Smooth muscle cell of the brain vasculature (primary cell): ENCODE measurements around the gene ZBTB38.

Experiments
- DNase-seq: peaks from one replicate; pipeline ENCODE4 v3.0.0-alpha.2; 2012; ENCODE audit warnings: low read depth, low spot score

Gene ZBTB38

DNA sequence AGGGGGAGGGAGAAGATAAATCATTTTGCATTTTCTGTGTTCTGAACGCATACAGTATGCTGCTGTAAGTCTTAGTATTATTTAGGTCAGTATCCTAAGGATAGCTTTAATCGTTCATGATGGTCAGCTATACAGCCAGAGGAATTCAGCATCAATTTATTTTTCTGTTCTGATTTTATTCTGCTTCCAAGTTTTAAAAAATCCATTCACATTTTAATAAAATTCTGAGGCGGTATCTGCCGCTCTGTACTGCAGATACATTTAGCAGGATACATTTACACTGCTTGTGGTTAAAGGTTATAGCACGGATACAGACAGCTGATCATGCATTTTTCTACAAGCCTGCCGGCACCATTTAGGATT is 17.8 kb downstream of the ZBTB38 start:
- no peak for DNase-seq

- DNase-seq, result no peak
Measured at GRCh38 chr3:141386611-141387111, 18.4 kb downstream of the ZBTB38 start.

DNA sequence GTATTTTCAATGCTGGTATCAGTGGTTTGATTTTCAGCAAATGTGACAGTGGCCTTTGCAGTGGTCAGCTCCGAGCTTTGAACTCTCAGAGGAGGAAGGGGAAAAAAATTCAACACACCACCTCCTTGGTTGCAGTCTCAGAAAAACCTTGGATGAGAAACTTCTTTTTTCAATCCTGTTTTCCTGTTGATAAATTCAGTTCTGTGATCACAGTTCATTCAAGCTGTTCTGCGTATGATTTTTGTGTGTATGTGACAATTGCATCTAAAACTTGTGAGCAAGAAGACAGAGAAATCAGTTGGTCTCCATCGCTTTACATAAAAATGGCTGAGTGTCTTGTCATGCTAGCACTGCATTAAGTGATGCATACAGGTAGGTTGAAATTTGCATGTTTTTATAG is 19.2 kb downstream of the ZBTB38 start:
- no peak for DNase-seq

DNA sequence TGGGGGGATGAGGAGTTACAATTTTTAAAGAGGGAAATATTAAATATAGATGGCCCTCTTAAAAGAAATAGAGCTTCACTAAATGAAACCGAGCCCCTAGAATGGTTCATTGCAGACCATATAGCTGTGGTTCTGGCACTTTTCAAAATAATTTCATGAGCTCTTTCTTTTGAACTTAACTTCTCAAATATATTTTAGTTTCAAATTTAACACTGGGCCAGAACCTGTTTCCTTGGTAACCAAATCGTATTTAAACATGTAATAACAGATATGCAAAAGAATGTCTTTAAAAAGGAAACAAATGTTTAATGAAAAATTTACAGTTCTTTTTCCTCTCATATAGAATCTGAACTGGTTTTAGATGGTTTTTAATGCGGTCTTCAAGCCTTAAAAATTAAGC is 20.1 kb downstream of the ZBTB38 start:
- no peak for DNase-seq

DNA sequence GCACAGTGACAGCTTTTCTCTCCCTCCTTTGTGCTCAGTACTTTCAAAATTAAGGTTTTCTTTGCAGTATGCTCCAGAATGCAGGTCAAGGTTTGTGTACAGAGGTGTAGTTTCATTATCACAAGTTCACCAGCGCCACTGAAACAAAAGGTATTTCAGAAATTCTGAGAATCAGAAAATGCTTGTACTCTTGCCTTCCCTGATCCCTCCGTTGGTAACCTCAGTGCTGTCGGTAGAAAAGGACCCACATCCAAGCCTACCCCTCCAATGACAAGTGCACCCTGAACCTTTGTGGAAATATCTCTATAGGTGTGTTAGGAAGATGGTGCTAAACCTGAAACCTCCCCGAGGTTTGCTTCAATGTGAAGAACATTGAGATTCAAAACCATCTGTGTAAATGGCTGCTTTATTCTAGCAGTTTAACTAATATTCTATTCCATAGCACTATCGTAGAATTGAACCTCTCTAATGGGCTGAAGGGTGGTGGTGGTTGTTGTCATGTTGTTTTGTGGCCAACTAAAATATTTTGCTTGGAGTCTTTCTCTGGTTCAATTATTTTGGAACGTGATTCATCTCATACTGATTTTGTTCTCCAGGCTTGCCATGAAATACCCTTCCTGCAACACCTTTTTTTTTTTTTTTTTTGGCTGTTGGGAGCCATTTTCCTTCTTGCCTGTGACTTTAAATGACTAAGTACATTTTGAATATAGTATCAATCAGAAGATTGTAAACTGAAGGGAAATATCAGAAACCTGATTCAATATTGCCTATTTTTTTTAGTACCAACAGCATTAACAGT is 20.7 kb downstream of the ZBTB38 start:
- DNase-seq, result no peak

- no peak for DNase-seq
Measured at GRCh38 chr3:141389703-141390102, 21.4 kb downstream of the ZBTB38 start.

DNA sequence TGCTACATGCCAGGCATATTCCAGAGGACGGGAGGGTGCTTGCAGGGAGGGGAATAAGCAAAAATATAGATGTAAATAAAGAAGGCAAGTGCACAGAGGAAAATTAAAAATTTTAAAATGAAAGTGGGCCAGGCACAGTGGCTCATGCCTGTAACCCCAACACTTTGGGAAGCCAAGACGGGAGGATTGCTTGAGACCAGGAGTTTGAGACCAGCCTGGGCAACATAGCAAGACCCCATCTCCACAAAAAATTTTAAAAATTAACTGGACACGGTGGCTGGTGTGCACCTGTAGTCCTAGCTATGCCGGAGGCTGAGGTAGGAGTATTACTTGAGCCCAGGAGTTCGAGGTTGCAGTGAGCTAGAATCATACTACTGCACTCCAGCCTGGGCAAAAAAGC is 22.4 kb downstream of the ZBTB38 start:
- no peak for DNase-seq

DNA sequence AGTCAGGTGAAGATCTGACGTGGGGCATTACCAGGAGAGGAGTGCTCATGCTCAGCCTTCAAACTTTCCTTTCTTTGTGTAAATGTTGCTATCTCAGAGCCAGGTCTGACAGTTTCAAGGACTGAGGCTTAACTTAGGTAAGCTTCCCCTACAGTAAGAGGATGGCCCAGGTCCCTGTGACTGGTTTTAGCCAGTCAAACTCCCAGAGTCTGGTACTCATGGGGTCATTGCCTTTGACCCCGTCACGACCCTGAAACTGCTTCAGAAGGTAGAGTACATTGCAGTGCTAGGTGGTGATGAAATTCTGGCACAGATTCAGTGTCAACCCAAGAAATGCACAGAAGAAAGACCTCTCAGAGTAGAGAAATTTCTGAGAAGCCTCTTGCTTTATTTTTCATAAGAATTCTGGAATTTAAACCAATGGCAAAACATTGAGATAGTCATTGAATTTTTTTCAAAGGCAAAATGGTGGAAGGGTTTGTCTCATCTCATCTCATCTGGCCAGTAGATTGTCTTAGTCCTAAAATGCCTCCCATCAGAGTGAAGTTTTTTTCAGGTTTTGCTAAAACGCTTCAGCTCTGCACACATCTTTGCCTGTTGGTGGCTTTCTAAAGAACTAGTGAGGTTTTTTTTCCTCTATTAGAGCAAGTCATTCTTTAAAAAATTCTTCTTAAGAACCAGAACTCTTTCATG is 23.1 kb downstream of the ZBTB38 start:
- DNase-seq, result no peak

- DNase-seq, result no peak
Measured at GRCh38 chr3:141391991-141392316, 23.6 kb downstream of the ZBTB38 start.

GRCh38 chr3:141392416-141392815 is 24.1 kb downstream of the ZBTB38 start:
- DNase-seq, result no peak

DNA sequence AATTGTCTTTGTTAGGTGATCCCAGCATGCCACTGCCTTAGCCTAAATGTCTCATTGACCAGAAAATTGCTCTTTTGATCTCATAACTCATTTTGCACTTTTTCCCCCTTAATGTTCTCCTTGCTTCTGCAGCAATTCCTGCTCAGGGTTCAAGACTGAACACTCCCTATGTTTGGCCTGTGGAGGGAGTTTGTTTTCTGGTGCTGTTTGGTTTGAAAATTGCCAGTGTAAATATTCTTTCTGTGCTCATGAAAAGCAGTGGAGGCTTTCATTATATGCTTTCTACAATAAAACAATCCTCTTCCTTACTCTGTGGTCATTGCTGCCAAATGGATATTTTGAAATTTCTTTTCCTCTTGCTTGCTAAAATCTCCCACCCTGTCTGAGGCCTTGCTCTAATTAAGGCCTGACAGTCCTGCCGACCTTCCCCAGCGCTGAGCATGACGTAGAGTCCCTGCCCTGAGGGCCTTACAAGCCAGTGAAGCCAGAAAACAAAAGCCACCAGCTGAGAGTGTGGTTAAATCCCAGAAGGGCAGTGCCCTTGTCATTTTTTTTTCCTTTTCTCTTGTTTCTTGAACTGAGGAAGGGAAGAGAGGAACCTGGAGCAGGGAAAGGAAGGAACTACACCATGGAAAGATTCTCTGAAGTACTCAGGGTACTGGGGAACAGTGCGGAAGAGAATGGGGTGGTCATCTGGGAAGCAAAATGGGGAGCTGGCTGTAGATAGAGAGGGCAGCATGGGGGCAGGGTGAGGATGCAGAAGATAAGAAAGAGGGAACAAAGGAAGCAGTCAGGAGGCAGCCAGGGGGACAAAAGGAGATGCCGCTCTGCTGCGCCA is 24.8 kb downstream of the ZBTB38 start:
- DNase-seq, result no peak

DNA sequence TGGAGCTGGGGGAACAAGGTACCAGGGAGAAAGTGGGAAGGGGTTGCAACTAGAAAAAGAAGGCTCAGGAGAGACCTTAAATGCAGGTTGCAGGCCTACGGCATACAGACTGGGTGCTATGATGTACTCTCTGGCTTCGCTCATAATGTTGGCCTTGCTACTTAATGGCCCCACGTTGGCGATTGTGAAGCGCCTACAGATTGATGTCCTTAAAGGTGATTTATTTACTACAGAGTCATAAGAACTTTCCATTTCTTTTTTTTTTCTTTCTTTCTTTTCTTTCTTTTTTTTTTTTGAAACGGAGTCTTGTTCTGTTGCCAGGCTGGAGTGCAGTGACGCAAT is 25.4 kb downstream of the ZBTB38 start:
- DNase-seq, result no peak

DNA sequence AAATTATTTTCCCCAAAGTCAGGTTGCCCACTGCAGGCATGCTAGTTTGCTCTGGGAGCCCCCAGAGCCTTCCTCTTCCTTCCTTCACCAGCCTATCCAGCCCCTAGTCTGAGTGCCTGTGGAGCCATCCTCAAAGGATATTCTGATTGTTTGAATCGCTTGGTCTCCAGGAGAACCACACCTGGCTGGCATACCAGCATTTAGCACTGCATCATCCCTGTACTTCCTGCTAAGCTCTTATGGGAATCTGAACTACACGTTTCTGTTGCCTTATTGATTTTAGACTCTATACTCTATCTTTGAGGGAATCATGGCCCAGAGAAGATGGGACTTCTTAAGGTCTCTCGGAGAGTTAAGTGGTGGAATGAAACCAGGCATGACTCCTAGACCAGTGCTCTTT is 26.3 kb downstream of the ZBTB38 start:
- DNase-seq, result no peak

DNA sequence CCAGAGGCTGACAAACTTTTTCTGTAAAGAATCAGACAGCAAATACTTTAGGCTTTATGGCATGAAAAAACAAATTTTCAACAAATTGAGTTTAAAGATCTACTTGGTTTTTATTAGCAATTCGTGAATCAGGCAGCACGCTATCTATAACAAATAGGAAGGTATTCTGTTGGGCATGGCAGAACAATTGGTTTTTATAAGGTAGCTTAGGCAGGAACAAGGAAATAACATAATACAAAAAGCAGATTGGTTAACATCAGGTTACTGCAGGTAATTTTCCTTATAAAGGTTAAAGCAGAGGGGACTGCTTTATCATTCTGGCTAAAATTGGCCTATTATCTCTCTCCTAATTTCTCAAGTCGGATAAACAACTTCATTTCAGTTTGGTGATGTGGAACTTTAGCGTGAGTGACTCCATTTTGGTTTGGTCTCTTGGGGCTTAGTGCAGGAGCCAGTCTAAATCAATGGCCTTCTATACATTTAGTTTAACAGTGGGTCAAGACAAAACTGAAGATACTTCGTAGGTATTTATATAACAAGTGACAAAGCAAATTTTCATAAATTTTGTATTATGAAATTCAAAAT is 26.8 kb downstream of the ZBTB38 start:
- DNase-seq, result no peak

GRCh38 chr3:141397996-141398395 is 29.7 kb downstream of the ZBTB38 start:
- no peak for DNase-seq

GRCh38 chr3:141399200-141399599 is 30.9 kb downstream of the ZBTB38 start:
- no peak for DNase-seq

DNA sequence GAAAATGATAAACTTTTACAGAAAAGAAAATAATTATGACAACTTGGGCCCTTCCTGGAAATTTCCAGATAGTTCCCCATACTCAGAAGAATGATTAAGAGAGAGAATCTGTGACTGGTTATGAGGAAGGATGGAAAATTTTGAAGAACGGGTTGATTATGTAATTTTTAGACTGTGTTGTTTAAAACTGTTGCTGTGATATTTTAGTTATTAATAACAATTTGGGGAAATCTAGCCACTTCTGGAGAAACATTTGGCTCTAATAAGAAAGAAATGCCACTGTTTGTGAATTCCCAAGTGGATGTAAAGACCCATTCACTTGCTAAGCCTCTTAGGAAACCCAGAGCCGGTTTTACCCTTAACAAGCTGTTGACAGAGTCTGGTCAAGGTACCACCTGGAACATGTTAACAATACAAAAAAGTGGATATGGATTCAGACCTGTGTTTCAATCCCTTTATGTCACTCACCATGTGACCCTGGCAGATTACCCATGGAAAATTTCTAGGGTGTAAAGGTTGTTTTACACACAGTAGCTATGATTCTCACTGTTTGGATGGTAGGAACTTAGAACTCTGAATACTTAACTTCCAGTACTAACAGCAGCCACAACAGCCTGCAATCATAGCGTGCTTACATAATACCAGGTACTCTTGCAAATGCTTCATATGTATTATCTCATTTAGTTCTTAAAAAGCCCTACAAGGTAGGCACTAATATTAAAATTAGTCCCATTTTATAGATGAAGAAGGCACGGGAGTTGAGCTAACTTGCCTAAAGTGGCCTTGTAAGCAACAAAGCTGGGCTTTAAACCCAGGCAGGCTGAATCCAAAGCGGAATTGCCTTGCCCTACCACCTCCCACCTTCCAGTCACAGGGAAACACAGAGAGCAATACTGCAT is 32.0 kb downstream of the ZBTB38 start:
- DNase-seq, result no peak

- no peak for DNase-seq
Measured at GRCh38 chr3:141401095-141401494, 32.8 kb downstream of the ZBTB38 start.

DNA sequence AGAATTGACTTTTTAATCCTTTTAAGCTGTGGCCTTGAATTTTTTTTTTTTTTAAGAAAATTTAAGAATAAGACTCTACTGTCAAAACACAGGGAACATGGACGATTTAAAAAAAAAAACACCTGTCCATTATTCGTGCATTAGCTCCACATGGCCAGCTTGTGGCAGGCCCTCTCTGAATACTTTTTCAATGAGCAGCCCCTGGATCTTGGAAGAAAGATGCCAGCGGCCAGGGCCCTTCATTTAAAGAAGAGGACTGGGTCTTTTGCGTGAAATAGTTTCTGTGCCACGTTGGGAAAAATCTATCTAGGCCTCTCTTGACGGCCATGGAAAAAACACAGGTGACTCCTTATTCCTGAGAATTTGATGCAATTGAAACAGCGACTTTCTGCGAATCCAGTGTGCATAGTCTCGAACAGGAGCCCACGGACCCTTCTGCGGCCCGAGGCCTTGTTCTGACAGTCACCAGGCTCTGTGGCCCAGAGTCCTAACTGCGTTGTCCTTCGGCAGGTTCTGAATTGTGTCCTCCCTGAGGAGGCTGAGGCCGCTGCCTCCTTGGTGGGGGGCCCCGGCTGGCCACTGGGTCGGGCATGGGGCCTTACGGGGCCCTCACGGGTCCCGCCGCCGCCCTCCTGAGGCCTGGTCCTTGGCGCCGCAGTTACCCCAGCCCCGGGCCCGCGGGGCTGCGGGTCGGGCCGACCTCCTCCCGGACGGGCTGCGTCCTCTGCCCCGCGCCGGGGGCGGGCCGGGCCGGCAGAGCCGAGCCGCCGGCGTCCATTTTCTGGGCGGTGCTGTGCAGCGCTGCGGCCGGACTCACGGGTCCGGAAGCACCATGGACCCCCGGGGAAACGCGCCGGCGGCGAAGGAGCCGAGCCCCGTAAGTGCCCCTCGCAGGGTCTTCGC is 33.5 kb downstream of the ZBTB38 start:
- no peak for DNase-seq
